Liver (tissue), 2 donors: ENCODE data around the gene ANKRD13A.

Source experiments
- CTCF ChIP-seq: fragments of 150-350 bp; IDR thresholded peaks from 2 replicates; pipeline ENCODE4 v1.5.1; 2017; ENCODE audit warnings: improper control_type of control experiment, low read depth, low read length; ENCODE audit not compliant: missing input control
- REST ChIP-seq: IDR thresholded peaks from 2 replicates; pipeline ENCODE4 v1.6.1; 2016; ENCODE audit warnings: antibody characterized with exemption, mild to moderate bottlenecking
- donor health status: healthy.

DNA sequence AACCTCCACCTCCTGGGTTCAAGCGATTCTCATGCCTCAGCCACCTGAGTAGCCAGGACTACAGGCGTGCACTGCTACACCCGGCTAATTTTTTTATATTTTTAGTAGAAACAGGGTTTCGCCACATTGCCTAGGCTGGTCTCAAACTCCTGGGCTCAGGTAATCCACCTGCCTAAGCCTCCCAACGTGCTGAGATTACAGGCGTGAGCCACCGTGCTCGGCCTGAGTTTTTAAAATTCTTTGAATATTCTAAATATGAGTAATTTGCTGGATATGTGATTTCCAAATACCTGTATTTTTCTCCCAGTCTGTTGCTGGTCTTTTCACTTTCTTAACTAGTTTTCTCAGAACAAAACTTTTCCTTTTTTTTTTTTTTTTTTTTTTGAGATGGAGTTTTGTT lies 30.4 kb upstream of the ANKRD13A start:
- no peak for TF ChIP-seq CTCF
- no peak for TF ChIP-seq REST
